WTC11 (cell line): ENCODE results near the gene PDCD5. TPM values are rescaled to one million over a fixed set of nuclear protein-coding genes. Genes with fewer than 3 reads are reported as not detected.

ENCODE experiments used
- ATAC-seq: fragments of 200-7000 bp; cut with Tn5 transposase; 2 replicates; pipeline ENCODE4 v1.10.0; 2021; ENCODE audit warnings: mild to moderate bottlenecking, moderate library complexity
- CTCF ChIA-PET: fragments of 300-600 bp; sonication (Branson Sonifier 250); formaldehyde crosslinking; loops from one replicate; lab custom pipeline; 2021; ENCODE audit warnings: antibody characterized with exemption; lab: Charles Lee
- POLR2A ChIA-PET: fragments of 350-600 bp; sonication (Branson Sonifier 250); formaldehyde crosslinking; loops from one replicate; lab custom pipeline; 2021; ENCODE audit warnings: antibody characterized with exemption; lab: Charles Lee
- DNase-seq: peaks from one replicate; pipeline ENCODE4 v3.0.0; 2021; ENCODE audit warnings: low spot score
- H3K27ac Mint-ChIP-seq: 2 replicates; pipeline ENCODE4 v1.8.0; 2021; ENCODE audit warnings: mixed read lengths
- H3K27me3 Mint-ChIP-seq: 2 replicates; pipeline ENCODE4 v1.8.0; 2021; ENCODE audit warnings: low read depth, mild to moderate bottlenecking, moderate library complexity, mixed read lengths
- H3K36me3 Mint-ChIP-seq: 2 replicates; pipeline ENCODE4 v1.8.0; 2021; ENCODE audit warnings: mixed read lengths
- H3K4me1 Mint-ChIP-seq: 2 replicates; pipeline ENCODE4 v1.8.0; 2022; ENCODE audit warnings: mixed read lengths
- H3K4me3 Mint-ChIP-seq: 2 replicates; pipeline ENCODE4 v1.8.0; 2021; ENCODE audit warnings: mild to moderate bottlenecking, moderate library complexity, mixed read lengths
- H3K9me3 Mint-ChIP-seq: 2 replicates; pipeline ENCODE4 v1.8.0; 2021; ENCODE audit warnings: mixed read lengths
- E2F4 ChIP-seq: sonication (generic); formaldehyde crosslinking; IDR thresholded peaks from 2 replicates; pipeline ENCODE4 v1.8.1; 2022; ENCODE audit warnings: low read depth, mild to moderate bottlenecking, moderate library complexity, missing genetic modification reagents, borderline replicate concordance
- FOXJ3 ChIP-seq: sonication (generic); formaldehyde crosslinking; IDR thresholded peaks from 2 replicates; pipeline ENCODE4 v1.9.0; 2021; ENCODE audit warnings: missing genetic modification reagents, mild to moderate bottlenecking, borderline replicate concordance
- FOXP4 ChIP-seq: sonication (generic); formaldehyde crosslinking; IDR thresholded peaks from 2 replicates; pipeline ENCODE4 v1.8.0; 2022; ENCODE audit warnings: mild to moderate bottlenecking, missing genetic modification reagents
- JAZF1 ChIP-seq: fragments of 250-450 bp; sonication (Bioruptor Pico); IDR thresholded peaks from 2 replicates; pipeline ENCODE4 v1.9.0; 2021; ENCODE audit warnings: moderate library complexity, mild to moderate bottlenecking, inconsistent platforms
- MAX ChIP-seq: sonication (generic); formaldehyde crosslinking; IDR thresholded peaks from 2 replicates; pipeline ENCODE4 v1.8.0; 2022; ENCODE audit warnings: mild to moderate bottlenecking, missing genetic modification reagents
- NR1H2 ChIP-seq: sonication (generic); formaldehyde crosslinking; IDR thresholded peaks from 2 replicates; pipeline ENCODE4 v1.9.0; 2021; ENCODE audit warnings: mild to moderate bottlenecking, moderate library complexity, missing genetic modification reagents
- OVOL2 ChIP-seq: fragments of 250-450 bp; sonication (Bioruptor Pico); IDR thresholded peaks from 2 replicates; pipeline ENCODE4 v1.9.0; 2021; ENCODE audit warnings: mild to moderate bottlenecking, borderline replicate concordance
- PRRX2 ChIP-seq: fragments of 250-450 bp; sonication (Bioruptor Pico); IDR thresholded peaks from 2 replicates; pipeline ENCODE4 v1.8.0; 2021; ENCODE audit warnings: mild to moderate bottlenecking
- ZBTB43 ChIP-seq: sonication (generic); formaldehyde crosslinking; IDR thresholded peaks from 2 replicates; pipeline ENCODE4 v1.8.1; 2023; ENCODE audit warnings: mild to moderate bottlenecking, missing genetic modification reagents
- ZMAT4 ChIP-seq: fragments of 250-450 bp; sonication (Bioruptor Pico); IDR thresholded peaks from 2 replicates; pipeline ENCODE4 v1.9.0; 2021; ENCODE audit warnings: mild to moderate bottlenecking
- ZNF396 ChIP-seq: fragments of 250-450 bp; sonication (Bioruptor Pico); IDR thresholded peaks from 2 replicates; pipeline ENCODE4 v1.8.0; 2021; ENCODE audit warnings: mild to moderate bottlenecking, moderate library complexity, borderline replicate concordance
- total RNA-seq: library from RNA; stranded (reverse); gene quantifications from 3 replicates; pipeline ENCODE4 v1.2.3, GENCODE V29; 2021
- TF ChIP-seq, protein P1 (sequence below): sonication (generic); formaldehyde crosslinking; conservative IDR thresholded peaks from 2 replicates; pipeline ENCODE4 v1.8.1; 2022; ENCODE audit warnings: mild to moderate bottlenecking, missing genetic modification reagents

The PDCD5 gene
- total RNA-seq, 1 experiment from 2014 or later, result 89.5 TPM

- DNase-seq (no peak), ATAC-seq (no peak; the same call in 1 of the 2 replicates)
- no peaks in the 10 kb centered on the region for H3K27me3 Mint-ChIP-seq
- TF ChIP-seq ZNF396 (CRISPR knock-in tag), result no peak
- peaks cover 40% of the 10 kb centered on the region for H3K36me3 Mint-ChIP-seq
- no peak overlapping the region for H3K4me3 Mint-ChIP-seq
- no peaks in the 10 kb centered on the region for H3K9me3 Mint-ChIP-seq
- ChIA-PET POLR2A (no interaction called here), CTCF (no interaction called here)
- no peaks in the 10 kb centered on the region for H3K4me1 Mint-ChIP-seq
- H3K27ac Mint-ChIP-seq, result no peak overlapping the region
Measured at GRCh38 chr19:32627714-32628270, 46.8 kb downstream of the PDCD5 start.

DNA sequence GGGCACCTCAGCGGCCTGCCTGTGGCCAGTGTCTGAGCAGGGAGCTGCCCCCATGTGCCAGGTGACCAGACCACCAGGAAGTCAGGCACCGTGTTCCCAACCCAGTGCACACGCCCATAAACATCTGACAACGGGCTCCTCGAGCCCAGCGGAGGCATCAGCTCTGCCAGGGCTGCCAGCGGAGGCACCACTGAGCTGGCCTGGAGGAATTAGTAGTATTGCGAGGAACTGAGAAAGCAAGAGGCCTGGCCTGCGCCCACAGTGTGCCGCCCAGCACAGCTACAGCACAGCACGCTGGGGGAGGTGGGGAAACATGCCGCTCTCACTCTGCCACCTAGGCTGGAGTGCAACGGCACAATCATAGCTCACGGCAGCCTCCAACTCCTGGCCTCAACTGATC, 49.3 kb downstream of the PDCD5 start:
- H3K4me3 Mint-ChIP-seq, result no peak overlapping the region
- H3K27ac Mint-ChIP-seq, result no peak overlapping the region
- POLR2A ChIA-PET, result no interaction called here
- CTCF ChIA-PET, result interaction anchor here (0.7 to 1.3 kb wide), 6 partner anchors 9 to 70 kb away, joined by 3 to 6 read pairs (median 4); no protein-coding TSS in a partner anchor
- no peaks in the 10 kb centered on the region for H3K4me1 Mint-ChIP-seq
- H3K27me3 Mint-ChIP-seq, result no peaks in the 10 kb centered on the region
- H3K9me3 Mint-ChIP-seq, result no peaks in the 10 kb centered on the region
- ATAC-seq (peak; percentile 68), DNase-seq (no peak)
- TF ChIP-seq FOXJ3 (no peak), OVOL2 (CRISPR knock-in tag) (no peak), PRRX2 (CRISPR knock-in tag) (no peak), JAZF1 (CRISPR knock-in tag) (no peak)
- TF ChIP-seq, protein P1, sequence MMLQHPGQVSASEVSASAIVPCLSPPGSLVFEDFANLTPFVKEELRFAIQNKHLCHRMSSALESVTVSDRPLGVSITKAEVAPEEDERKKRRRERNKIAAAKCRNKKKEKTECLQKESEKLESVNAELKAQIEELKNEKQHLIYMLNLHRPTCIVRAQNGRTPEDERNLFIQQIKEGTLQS (CRISPR knock-in tag), result no peak
- peaks cover 29% of the 10 kb centered on the region for H3K36me3 Mint-ChIP-seq

- Mint-ChIP-seq H3K27me3 (no peaks in the 10 kb centered on the region), H3K4me1 (no peaks in the 10 kb centered on the region), H3K4me3 (no peak overlapping the region), H3K36me3 (peaks cover 27% of the 10 kb centered on the region), H3K9me3 (no peaks in the 10 kb centered on the region), H3K27ac (no peak overlapping the region)
- DNase-seq, result no peak
- no peak for TF ChIP-seq ZBTB43
- no peak for TF ChIP-seq ZMAT4 (CRISPR knock-in tag)
- no peak for TF ChIP-seq NR1H2
- TF ChIP-seq MAX (CRISPR knock-in tag), result no peak
- no peak for TF ChIP-seq FOXP4 (CRISPR knock-in tag)
- TF ChIP-seq E2F4 (CRISPR knock-in tag), result no peak
- CTCF ChIA-PET, result interaction anchor here (0.6 to 1.1 kb wide), 2 partner anchors 21 to 50 kb away, joined by 3 read pairs; no protein-coding TSS in a partner anchor
- POLR2A ChIA-PET, result no interaction called here
- ATAC-seq, result no peak
Measured at GRCh38 chr19:32631381-32631780, 50.4 kb downstream of the PDCD5 start.

Other genes with a start within 250 kb of the PDCD5 start
- gene ZNF507, start 235.6 kb upstream of the PDCD5 start, total RNA-seq, result 25.7 to 27.6 TPM (median 26.4 TPM) in 3 replicates
- 63.0 to 74.3 TPM (median 73.2 TPM) in 3 replicates for gene DPY19L3, start 175.4 kb upstream of the PDCD5 start, total RNA-seq
- 48.6 to 55.7 TPM (median 55.4 TPM) in 3 replicates for gene ANKRD27, start 94.0 kb downstream of the PDCD5 start, total RNA-seq
- 0.24 to 0.41 TPM (median 0.37 TPM) in 3 replicates for gene RGS9BP, start 94.7 kb downstream of the PDCD5 start, total RNA-seq
- gene NUDT19, start 110.6 kb downstream of the PDCD5 start, total RNA-seq, result 2.4 to 3.0 TPM (median 2.7 TPM) in 3 replicates
- 1.3 to 1.8 TPM (median 1.6 TPM) in 3 replicates for gene TDRD12, start 138.6 kb downstream of the PDCD5 start, total RNA-seq